ENCODE data around the gene RNF25. TPM values are rescaled to one million over a fixed set of nuclear protein-coding genes. Genes with fewer than 3 reads are reported as not detected.

RNF25 gene
- total RNA-seq, 1 experiment from 2014 or later: 42.4 TPM

DNA sequence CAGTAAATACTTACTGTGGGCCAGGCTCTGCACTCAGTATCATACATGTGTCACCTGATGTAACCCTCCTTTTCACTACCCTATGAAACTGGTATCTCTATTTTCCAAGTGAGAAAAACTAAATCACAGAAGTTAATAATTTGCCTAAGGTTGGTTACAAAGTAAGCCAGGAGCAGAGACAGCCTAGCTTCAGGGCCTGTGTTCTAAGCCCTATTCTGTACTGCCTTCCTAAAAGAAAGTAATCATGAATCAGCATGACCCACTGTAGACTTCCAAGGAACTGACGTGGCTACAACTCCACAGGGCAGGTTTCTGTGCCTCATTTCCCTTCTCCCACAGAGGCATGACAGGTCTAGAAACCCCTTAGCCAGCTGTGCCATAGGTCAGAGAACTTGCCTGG is 26.7 kb downstream of the RNF25 start:
- peaks cover 27% of the 10 kb centered on the region for H3K79me2 ChIP-seq (ENCODE audit: low read length)
- CTCF ChIA-PET: interaction anchor here (0.6 kb wide), 1 partner anchor 116 kb away, joined by 9 read pairs; no protein-coding TSS in a partner anchor
- no peak overlapping the region for H3K4me3 ChIP-seq (ENCODE audit: low read length)
- no peaks in the 10 kb centered on the region for H4K20me1 ChIP-seq (ENCODE audit: low read length)
- DNase-seq: peak; percentile 93
- H3K27me3 ChIP-seq (ENCODE audit: low read length): no peaks in the 10 kb centered on the region
- H3K36me3 ChIP-seq (ENCODE audit: low read depth, low read length): peaks cover 68% of the 10 kb centered on the region
- no peak overlapping the region for H2AFZ ChIP-seq (ENCODE audit: low read length)
- POLR2A ChIA-PET (ENCODE audit: unreplicated experiment): interaction anchor here (1.0 kb wide), 1 partner anchor 14 kb away, joined by 10 read pairs; the partner anchor contains the start of genes BCS1L and ZNF142
- H3K9ac ChIP-seq (ENCODE audit: low read length): peak overlapping the region; percentile 83
- peak; percentile 93 for ATAC-seq
- peak overlapping the region; percentile 55 for H3K4me2 ChIP-seq (ENCODE audit: low read length)
- H3K4me1 ChIP-seq (ENCODE audit: insufficient read depth, low read length): peaks cover 31% of the 10 kb centered on the region
- no peaks in the 10 kb centered on the region for H3K9me2 ChIP-seq (replicated peaks; ENCODE audit: low read length)
- intact Hi-C loops (cut with micrococcal nuclease): loop anchor here (5.0 kb wide), 2 partner anchors 63 to 78 kb away; partner anchors contain the start of genes CNOT9 and USP37
- peak overlapping the region; percentile 97 for H3K27ac ChIP-seq (ENCODE audit: low read length)
- TF ChIP-seq, protein P1, sequence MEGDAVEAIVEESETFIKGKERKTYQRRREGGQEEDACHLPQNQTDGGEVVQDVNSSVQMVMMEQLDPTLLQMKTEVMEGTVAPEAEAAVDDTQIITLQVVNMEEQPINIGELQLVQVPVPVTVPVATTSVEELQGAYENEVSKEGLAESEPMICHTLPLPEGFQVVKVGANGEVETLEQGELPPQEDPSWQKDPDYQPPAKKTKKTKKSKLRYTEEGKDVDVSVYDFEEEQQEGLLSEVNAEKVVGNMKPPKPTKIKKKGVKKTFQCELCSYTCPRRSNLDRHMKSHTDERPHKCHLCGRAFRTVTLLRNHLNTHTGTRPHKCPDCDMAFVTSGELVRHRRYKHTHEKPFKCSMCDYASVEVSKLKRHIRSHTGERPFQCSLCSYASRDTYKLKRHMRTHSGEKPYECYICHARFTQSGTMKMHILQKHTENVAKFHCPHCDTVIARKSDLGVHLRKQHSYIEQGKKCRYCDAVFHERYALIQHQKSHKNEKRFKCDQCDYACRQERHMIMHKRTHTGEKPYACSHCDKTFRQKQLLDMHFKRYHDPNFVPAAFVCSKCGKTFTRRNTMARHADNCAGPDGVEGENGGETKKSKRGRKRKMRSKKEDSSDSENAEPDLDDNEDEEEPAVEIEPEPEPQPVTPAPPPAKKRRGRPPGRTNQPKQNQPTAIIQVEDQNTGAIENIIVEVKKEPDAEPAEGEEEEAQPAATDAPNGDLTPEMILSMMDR (conservative IDR thresholded peaks at IDR 0.05; ENCODE audit: low read depth, low read length): no peak
- TF ChIP-seq EZH2phosphoT487 (IDR thresholded peaks at IDR 0.05; ENCODE audit: borderline replicate concordance, low read length): no peak
- TF ChIP-seq EZH2 (IDR thresholded peaks at IDR 0.05; ENCODE audit: low read length, unreplicated experiment): no peak
- no TSS peak for BruUV-seq (replicated peaks)
- no peaks in the 10 kb centered on the region for H3K9me3 ChIP-seq (ENCODE audit: low read length)
- no peaks in the 10 kb centered on the region for H3F3A ChIP-seq (ENCODE audit: low read length, unreplicated experiment)

DNA sequence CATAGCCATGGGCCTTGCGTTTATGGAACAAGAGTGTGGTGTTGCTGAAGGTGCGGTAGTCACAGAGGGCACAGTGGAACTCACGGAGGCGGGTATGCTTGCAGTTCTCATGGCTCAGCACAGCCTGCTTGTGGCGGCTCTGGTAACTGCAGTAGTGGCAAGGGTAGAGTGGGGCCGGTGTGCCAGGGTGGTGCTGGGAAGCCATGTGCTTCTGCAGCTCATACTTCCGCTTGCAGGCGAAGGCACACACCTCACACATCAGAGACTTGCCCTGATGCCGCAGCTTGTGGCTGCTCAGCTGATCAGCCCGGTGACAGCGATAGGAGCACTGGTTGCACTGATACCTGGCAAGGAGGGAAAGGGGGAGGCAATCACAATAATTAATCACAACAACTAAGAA is 27.1 kb downstream of the RNF25 start:
- Histone ChIP-seq H2AFZ (ENCODE audit: low read length) (no peak overlapping the region), H3K36me3 (ENCODE audit: low read depth, low read length) (peaks cover 71% of the 10 kb centered on the region), H3K4me1 (ENCODE audit: insufficient read depth, low read length) (peaks cover 31% of the 10 kb centered on the region), H3K79me2 (ENCODE audit: low read length) (peaks cover 27% of the 10 kb centered on the region), H3K27ac (ENCODE audit: low read length) (peak overlapping the region; percentile 97), H3K9me2 (replicated peaks; ENCODE audit: low read length) (no peaks in the 10 kb centered on the region), H3K9me3 (ENCODE audit: low read length) (no peaks in the 10 kb centered on the region), H4K20me1 (ENCODE audit: low read length) (no peaks in the 10 kb centered on the region), H3F3A (ENCODE audit: low read length, unreplicated experiment) (no peaks in the 10 kb centered on the region), H3K9ac (ENCODE audit: low read length) (peak overlapping the region; percentile 83), H3K4me3 (ENCODE audit: low read length) (no peak overlapping the region), H3K4me2 (ENCODE audit: low read length) (peak overlapping the region; percentile 55), H3K27me3 (ENCODE audit: low read length) (no peaks in the 10 kb centered on the region)
- no peak for TF ChIP-seq EZH2 (IDR thresholded peaks at IDR 0.05; ENCODE audit: low read length, unreplicated experiment)
- TF ChIP-seq, protein P1 (conservative IDR thresholded peaks at IDR 0.05; ENCODE audit: low read depth, low read length): 0 out of 2 replicates have a peak, but pooled peaks have one; percentile 10
- TF ChIP-seq EZH2phosphoT487 (IDR thresholded peaks at IDR 0.05; ENCODE audit: borderline replicate concordance, low read length): no peak
- no peak for ATAC-seq
- intact Hi-C loops (cut with micrococcal nuclease): loop anchor here (5.0 kb wide), 2 partner anchors 62 to 77 kb away; partner anchors contain the start of genes CNOT9 and USP37
- POLR2A ChIA-PET (ENCODE audit: unreplicated experiment): interaction anchor here (1.0 kb wide), 1 partner anchor 14 kb away, joined by 10 read pairs; the partner anchor contains the start of genes BCS1L and ZNF142
- no peak for DNase-seq
- TSS peak; percentile 33 for BruUV-seq (replicated peaks)
- CTCF ChIA-PET: no interaction called here

DNA sequence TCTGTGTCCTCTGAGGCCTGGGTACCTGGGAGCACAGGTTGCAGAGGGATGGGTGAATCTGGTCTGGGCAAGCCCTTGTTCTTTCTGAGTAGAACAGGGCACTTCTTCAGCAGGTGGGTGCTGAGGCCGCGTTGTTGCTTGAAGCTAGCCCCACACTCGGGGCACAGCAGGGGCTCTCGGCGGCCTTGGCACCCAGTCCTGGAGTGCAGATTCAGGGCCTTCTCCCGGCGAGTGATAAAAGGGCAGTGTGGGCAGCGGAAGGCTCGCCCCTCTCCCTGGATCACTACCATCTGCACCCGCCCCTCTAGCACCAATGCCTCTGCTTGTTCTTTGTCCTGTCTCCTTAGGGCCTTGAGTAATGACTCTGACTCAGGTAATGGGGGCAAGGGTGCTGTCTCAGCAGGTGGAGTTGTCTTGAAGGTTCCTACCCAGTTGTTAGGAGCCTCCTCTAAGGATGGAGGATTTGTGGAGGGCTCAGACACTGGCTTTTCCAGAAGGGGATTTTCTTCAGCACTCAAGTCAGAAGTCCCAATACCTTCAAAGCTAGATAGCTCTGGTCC is 28.0 kb downstream of the RNF25 start:
- no peak for ATAC-seq
- POLR2A ChIA-PET (ENCODE audit: unreplicated experiment): no interaction called here

More for the DNA sequence above, 28.0 kb downstream of the RNF25 start:
- Histone ChIP-seq H2AFZ (ENCODE audit: low read length) (no peak overlapping the region), H3K9me2 (replicated peaks; ENCODE audit: low read length) (no peaks in the 10 kb centered on the region), H3K79me2 (ENCODE audit: low read length) (peaks cover 27% of the 10 kb centered on the region), H3K4me3 (ENCODE audit: low read length) (no peak overlapping the region), H3K27ac (ENCODE audit: low read length) (peak overlapping the region; percentile 97), H3K4me1 (ENCODE audit: insufficient read depth, low read length) (peaks cover 31% of the 10 kb centered on the region), H4K20me1 (ENCODE audit: low read length) (no peaks in the 10 kb centered on the region), H3K4me2 (ENCODE audit: low read length) (peak overlapping the region; percentile 55), H3K9me3 (ENCODE audit: low read length) (no peaks in the 10 kb centered on the region), H3K27me3 (ENCODE audit: low read length) (no peaks in the 10 kb centered on the region), H3K9ac (ENCODE audit: low read length) (peak overlapping the region; percentile 83), H3K36me3 (ENCODE audit: low read depth, low read length) (peaks cover 73% of the 10 kb centered on the region), H3F3A (ENCODE audit: low read length, unreplicated experiment) (no peaks in the 10 kb centered on the region)
- TF ChIP-seq EZH2phosphoT487 (IDR thresholded peaks at IDR 0.05; ENCODE audit: borderline replicate concordance, low read length) (no peak), EZH2 (IDR thresholded peaks at IDR 0.05; ENCODE audit: low read length, unreplicated experiment) (no peak)
- TF ChIP-seq, protein P1 (conservative IDR thresholded peaks at IDR 0.05; ENCODE audit: low read depth, low read length): no peak
- intact Hi-C loops (cut with micrococcal nuclease): no loop called here
- no TSS peak for BruUV-seq (replicated peaks)
- CTCF ChIA-PET: no interaction called here
- DNase-seq: peak; percentile 29
